Right atrium auricular region (tissue), 2 donors: ENCODE data around the gene OR10D3. TPM values are rescaled to one million over a fixed set of nuclear protein-coding genes. Genes with fewer than 3 reads are reported as not detected.

Source experiments
- DNase-seq: peaks from one replicate; pipeline ENCODE4 v3.0.0-alpha.2; 2019; ENCODE audit warnings: low spot score
- H3K27ac ChIP-seq, 2 donors: fragments of 200-600 bp; sonication (generic); 1 replicate in 1 of 2; 2 replicates in 1 of 2; pipeline ENCODE4 v1.5.1; 2016 to 2019
- H3K27me3 ChIP-seq, 2 donors: fragments of 200-600 bp; sonication (generic); one replicate each; pipeline versions ENCODE4 v1.5.1 to v1.6.0; 2017 to 2019
- H3K36me3 ChIP-seq: fragments of 200-600 bp; sonication (generic); one replicate; pipeline ENCODE4 v1.5.1; 2016
- H3K4me1 ChIP-seq, 2 donors: fragments of 200-600 bp; sonication (generic); one replicate each; pipeline versions ENCODE4 v1.5.1 to v1.6.0; 2017 to 2019
- H3K4me3 ChIP-seq, 2 donors: fragments of 200-600 bp; sonication (generic); 1 replicate in 1 of 2; 2 replicates in 1 of 2; pipeline ENCODE4 v1.5.1; 2017 to 2019; ENCODE audit warnings: mild to moderate bottlenecking in 1 of 2, moderate library complexity in 1 of 2
- H3K9me3 ChIP-seq, 2 donors: fragments of 200-600 bp; sonication (generic); one replicate each; pipeline ENCODE4 v1.5.1; 2019
- total RNA-seq, 2 donors: library from RNA; depleted of rRNA; stranded (reverse); fragments of >200 nt; gene quantifications; one replicate each; pipeline ENCODE4 v1.1.0, GENCODE V29; 2016
- TF ChIP-seq, protein P1 (sequence below), 2 donors: fragments of 200-600 bp; sonication (generic); IDR thresholded peaks; one replicate each; pipeline ENCODE4 v1.5.1; 2019; ENCODE audit warnings: antibody characterized with exemption in 2 of 2

Gene OR10D3
- total RNA-seq, 2 donors from 2014 or later = not detected

DNA sequence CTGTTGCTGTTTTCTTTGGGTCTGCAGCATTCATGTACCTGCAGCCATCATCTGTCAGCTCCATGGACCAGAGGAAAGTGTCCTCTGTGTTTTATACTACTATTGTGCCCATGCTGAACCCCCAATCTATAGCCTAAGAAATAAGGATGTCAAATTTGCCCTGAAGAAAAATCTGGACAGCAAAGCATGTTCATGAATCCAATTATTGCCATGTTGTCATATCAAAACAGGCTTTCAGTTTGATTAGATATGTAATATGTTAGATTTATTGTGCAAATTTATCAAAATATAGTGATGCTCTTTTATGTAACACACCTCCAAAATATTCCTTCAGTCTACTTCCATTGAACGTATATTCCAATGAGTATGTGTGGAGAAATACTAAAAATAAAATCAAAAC lies 42.3 kb downstream of the OR10D3 start:
- no peak overlapping the region for H3K27ac ChIP-seq
- no peaks in the 10 kb centered on the region for H3K4me1 ChIP-seq
- no peak for DNase-seq
- no peaks in the 10 kb centered on the region for H3K27me3 ChIP-seq
- TF ChIP-seq, protein P1, sequence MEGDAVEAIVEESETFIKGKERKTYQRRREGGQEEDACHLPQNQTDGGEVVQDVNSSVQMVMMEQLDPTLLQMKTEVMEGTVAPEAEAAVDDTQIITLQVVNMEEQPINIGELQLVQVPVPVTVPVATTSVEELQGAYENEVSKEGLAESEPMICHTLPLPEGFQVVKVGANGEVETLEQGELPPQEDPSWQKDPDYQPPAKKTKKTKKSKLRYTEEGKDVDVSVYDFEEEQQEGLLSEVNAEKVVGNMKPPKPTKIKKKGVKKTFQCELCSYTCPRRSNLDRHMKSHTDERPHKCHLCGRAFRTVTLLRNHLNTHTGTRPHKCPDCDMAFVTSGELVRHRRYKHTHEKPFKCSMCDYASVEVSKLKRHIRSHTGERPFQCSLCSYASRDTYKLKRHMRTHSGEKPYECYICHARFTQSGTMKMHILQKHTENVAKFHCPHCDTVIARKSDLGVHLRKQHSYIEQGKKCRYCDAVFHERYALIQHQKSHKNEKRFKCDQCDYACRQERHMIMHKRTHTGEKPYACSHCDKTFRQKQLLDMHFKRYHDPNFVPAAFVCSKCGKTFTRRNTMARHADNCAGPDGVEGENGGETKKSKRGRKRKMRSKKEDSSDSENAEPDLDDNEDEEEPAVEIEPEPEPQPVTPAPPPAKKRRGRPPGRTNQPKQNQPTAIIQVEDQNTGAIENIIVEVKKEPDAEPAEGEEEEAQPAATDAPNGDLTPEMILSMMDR (IDR thresholded peaks at IDR 0.05) = no peak
- H3K4me3 ChIP-seq = no peak overlapping the region
- H3K36me3 ChIP-seq = no peaks in the 10 kb centered on the region
- no peaks in the 10 kb centered on the region for H3K9me3 ChIP-seq

DNA sequence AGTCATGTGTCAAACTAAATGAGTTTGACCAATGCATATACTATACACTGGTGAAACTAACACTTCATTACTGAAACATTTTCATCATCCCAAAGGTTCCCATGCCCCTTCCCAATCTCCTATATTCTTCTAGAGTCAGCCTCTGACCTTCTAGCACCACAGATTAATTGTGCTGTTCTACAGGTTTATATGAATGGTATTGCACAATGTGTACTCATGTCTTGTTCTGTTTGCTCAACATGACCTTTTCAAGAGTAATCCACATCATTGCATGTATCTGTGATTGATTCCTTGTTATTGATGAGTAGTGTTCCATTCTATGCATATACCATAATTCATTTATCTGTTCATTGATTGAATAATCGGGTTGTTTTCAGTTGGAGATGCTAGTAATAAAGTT lies 50.2 kb downstream of the OR10D3 start:
- Histone ChIP-seq H3K27me3 (no peaks in the 10 kb centered on the region), H3K27ac (no peak overlapping the region), H3K4me3 (no peak overlapping the region), H3K4me1 (no peaks in the 10 kb centered on the region), H3K9me3 (no peaks in the 10 kb centered on the region), H3K36me3 (no peaks in the 10 kb centered on the region)
- no peak for DNase-seq
- TF ChIP-seq, protein P1 (IDR thresholded peaks at IDR 0.05) = no peak

Other genes starting within 250 kb of the OR10D3 start
- gene OR4D5, start 243.7 kb upstream of the OR10D3 start, total RNA-seq = not detected
- gene OR6T1, start 239.5 kb upstream of the OR10D3 start, total RNA-seq = not detected
- not detected for gene OR10S1, start 205.6 kb upstream of the OR10D3 start, total RNA-seq
- gene OR10G6, start 188.2 kb upstream of the OR10D3 start, total RNA-seq = not detected
- not detected for gene OR10G4, start 170.3 kb upstream of the OR10D3 start, total RNA-seq
- under 1 TPM in 1 of 2 donors, not detected in 1; 0.74 TPM for gene OR10G9, start 160.3 kb upstream of the OR10D3 start, total RNA-seq
- not detected for gene OR10G8, start 156.5 kb upstream of the OR10D3 start, total RNA-seq
- not detected for gene OR10G7, start 142.0 kb upstream of the OR10D3 start, total RNA-seq
- 1 to 10 TPM; 2.6 to 6.9 TPM for gene VWA5A, start 67.9 kb upstream of the OR10D3 start, total RNA-seq
- gene OR8G1, start 57.8 kb downstream of the OR10D3 start, total RNA-seq = not detected
- not detected for gene OR8G5, start 73.0 kb downstream of the OR10D3 start, total RNA-seq
- gene OR8D1, start 130.6 kb downstream of the OR10D3 start, total RNA-seq = not detected
- gene OR8D2, start 136.9 kb downstream of the OR10D3 start, total RNA-seq = not detected
- gene OR8B2, start 201.2 kb downstream of the OR10D3 start, total RNA-seq = not detected
- gene OR8B3, start 215.7 kb downstream of the OR10D3 start, total RNA-seq = not detected
- gene OR8B4, start 241.5 kb downstream of the OR10D3 start, total RNA-seq = not detected